ENCODE results near the gene PVRIG.

DNA sequence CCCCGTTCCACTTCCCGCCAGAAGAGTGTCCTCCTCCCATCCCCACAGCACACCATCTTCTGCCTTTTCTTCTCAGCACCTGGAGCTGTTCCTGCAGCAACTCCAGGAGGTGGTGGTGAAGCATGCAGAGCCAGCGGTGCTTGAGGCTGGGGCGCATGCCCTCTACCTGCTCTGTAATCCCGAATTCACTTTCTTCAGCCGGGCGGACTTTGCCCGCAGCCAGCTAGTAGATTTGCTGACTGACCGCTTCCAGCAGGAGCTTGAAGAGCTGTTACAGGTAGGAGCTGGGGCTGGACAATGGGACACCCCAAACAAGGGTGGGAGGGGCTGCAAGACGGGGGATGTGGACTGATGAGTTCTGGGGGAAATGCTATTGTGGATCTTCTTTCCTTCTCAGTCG, 19.1 kb upstream of the PVRIG start:
- no peak for TF ChIP-seq POLR2A (IDR thresholded peaks at IDR 0.05; ENCODE audit: low read length)
- TF ChIP-seq GATA1 (IDR thresholded peaks at IDR 0.05; ENCODE audit: low read depth, low read length) = no peak
